HepG2 (cell line): Measurements from ENCODE around the gene DDOST.

Experiments
- CEBPB ChIP-seq: IDR thresholded peaks from 2 replicates; pipeline ENCODE4 v1.6.1; 2011; ENCODE audit warnings: low read depth, low read length, improper control_type of control experiment, borderline replicate concordance
- MEIS1 ChIP-seq: sonication (generic); formaldehyde crosslinking; IDR thresholded peaks from 2 replicates; pipeline ENCODE4 v1.9.0; 2021; ENCODE audit warnings: mild to moderate bottlenecking, missing genetic modification reagents, moderate library complexity, borderline replicate concordance
- SMC3 ChIP-seq: IDR thresholded peaks from 2 replicates; pipeline ENCODE4 v1.6.1; 2011; ENCODE audit warnings: low read length, improper control_type of control experiment
- TF ChIP-seq, protein P1 (sequence below): sonication (generic); formaldehyde crosslinking; IDR thresholded peaks from 2 replicates; pipeline ENCODE4 v1.4.0; 2020; ENCODE audit warnings: mild to moderate bottlenecking, missing genetic modification reagents, borderline replicate concordance
- TF ChIP-seq, protein P2 (sequence below): sonication (generic); formaldehyde crosslinking; IDR thresholded peaks from 2 replicates; pipeline ENCODE4 v1.8.1; 2022; ENCODE audit warnings: mild to moderate bottlenecking, missing genetic modification reagents

DNA sequence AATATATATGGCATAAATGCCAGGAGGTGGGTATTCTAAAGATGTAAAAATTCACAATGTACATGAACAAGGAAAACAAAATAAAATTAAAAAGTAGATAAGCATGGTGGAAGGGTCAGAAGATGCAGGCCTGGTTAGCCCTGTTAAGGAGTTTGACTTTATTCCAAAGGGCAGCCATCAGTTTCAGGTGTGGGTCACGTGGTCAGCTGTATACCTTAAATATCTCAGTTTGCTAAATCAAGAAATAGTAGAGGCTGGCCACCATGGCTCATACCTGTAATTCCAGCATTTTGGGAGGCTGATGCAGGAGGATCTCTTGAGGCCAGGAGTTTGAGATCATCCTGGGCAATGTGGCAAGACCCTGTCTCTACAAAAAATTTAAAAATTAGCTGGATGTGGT, 36.5 kb downstream of the DDOST start:
- no peak for TF ChIP-seq CEBPB
- TF ChIP-seq SMC3: no peak
- no peak for TF ChIP-seq MEIS1 (CRISPR knock-in tag)
- TF ChIP-seq, protein P1, sequence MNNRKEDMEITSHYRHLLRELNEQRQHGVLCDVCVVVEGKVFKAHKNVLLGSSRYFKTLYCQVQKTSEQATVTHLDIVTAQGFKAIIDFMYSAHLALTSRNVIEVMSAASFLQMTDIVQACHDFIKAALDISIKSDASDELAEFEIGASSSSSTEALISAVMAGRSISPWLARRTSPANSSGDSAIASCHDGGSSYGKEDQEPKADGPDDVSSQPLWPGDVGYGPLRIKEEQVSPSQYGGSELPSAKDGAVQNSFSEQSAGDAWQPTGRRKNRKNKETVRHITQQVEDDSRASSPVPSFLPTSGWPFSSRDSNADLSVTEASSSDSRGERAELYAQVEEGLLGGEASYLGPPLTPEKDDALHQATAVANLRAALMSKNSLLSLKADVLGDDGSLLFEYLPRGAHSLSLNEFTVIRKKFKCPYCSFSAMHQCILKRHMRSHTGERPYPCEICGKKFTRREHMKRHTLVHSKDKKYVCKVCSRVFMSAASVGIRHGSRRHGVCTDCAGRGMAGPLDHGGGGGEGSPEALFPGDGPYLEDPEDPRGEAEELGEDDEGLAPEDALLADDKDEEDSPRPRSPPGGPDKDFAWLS (CRISPR knock-in tag): no peak
- TF ChIP-seq, protein P2, sequence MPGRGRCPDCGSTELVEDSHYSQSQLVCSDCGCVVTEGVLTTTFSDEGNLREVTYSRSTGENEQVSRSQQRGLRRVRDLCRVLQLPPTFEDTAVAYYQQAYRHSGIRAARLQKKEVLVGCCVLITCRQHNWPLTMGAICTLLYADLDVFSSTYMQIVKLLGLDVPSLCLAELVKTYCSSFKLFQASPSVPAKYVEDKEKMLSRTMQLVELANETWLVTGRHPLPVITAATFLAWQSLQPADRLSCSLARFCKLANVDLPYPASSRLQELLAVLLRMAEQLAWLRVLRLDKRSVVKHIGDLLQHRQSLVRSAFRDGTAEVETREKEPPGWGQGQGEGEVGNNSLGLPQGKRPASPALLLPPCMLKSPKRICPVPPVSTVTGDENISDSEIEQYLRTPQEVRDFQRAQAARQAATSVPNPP (CRISPR knock-in tag): no peak
